ENCODE data around the gene CDK17. TPM values are rescaled to one million over a fixed set of nuclear protein-coding genes. Genes with fewer than 3 reads are reported as not detected.
"Not testable (repeated sequence)": the region's sequence is repeated elsewhere in the genome, so short reads cannot be mapped to it uniquely, and the experiment has no call there.

CDK17 gene
- total RNA-seq, 2 donors from 2014 or later: 13.2 to 23.4 TPM

DNA sequence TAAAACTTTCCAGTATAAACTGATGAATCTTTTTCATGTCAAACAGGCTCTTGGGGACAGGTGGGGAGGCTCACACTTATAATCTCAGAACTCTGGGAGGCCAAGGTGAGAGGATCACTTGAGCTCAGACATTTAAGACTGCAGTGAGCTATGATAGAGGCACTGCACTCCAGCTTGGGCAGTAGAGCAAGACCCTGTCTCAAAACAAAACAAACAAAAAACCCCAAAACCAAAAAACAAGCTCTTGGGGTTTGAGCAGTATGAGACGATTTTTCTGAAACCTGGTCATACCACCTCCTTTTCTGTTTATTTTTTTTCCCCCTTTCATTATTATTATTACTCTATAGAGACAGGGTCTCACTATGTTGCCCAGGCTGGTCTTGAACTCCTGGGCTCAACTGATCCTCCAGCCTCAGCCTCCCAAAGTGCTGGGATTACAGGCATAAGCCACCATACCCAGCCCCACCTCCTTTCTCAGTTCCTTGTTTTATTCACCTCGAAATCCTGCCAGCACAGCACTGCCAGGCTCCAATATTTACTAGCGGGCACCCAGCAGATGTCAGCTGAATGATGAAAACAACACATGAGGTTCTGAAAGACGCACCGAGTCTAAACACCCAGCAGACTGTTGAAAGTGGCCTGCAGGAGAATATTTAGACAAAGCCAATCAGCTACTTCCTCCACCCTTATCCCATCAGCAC lies 19.5 kb upstream of the CDK17 start:
- no peaks in the 10 kb centered on the region for H3K27me3 ChIP-seq
- intact Hi-C loops (cut with DNase I): no loop called here

DNA sequence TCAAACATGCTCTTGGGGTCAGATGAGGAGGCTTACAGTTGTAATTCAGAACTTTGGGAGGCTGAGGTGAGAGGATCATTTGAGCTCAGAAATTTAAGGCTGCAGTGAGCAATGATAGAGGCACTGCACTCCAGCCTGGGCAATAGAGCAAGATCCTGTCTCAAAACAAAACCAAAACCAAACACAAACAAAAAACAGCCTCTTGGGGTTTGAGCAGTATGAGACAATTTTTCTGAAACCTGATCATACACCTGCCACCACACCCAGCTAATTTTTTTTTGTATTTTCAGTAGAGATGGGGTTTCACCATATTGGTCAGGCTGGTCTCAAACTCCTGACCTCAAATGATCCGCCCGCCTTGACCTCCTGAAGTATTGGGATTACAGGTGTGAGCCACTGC lies 17.4 kb upstream of the CDK17 start:
- H3K27ac ChIP-seq; intact Hi-C loops (cut with DNase I); DNase-seq; H3K36me3 ChIP-seq; H3K9me3 ChIP-seq; H3K27me3 ChIP-seq; H3K4me3 ChIP-seq; H3K4me1 ChIP-seq; H3K9ac ChIP-seq (ENCODE audit: low read depth in 2 of 2, low read length in 2 of 2): not testable (repeated sequence)

More for the DNA sequence above, 19.5 kb upstream of the CDK17 start:
- Histone ChIP-seq H3K9ac (ENCODE audit: low read depth in 2 of 2, low read length in 2 of 2) (no peak overlapping the region), H3K36me3 (no peaks in the 10 kb centered on the region), H3K4me3 (no peak overlapping the region), H3K27ac (no peak overlapping the region), H3K4me1 (no peaks in the 10 kb centered on the region), H3K9me3 (no peaks in the 10 kb centered on the region)
- TF ChIP-seq, protein P1, sequence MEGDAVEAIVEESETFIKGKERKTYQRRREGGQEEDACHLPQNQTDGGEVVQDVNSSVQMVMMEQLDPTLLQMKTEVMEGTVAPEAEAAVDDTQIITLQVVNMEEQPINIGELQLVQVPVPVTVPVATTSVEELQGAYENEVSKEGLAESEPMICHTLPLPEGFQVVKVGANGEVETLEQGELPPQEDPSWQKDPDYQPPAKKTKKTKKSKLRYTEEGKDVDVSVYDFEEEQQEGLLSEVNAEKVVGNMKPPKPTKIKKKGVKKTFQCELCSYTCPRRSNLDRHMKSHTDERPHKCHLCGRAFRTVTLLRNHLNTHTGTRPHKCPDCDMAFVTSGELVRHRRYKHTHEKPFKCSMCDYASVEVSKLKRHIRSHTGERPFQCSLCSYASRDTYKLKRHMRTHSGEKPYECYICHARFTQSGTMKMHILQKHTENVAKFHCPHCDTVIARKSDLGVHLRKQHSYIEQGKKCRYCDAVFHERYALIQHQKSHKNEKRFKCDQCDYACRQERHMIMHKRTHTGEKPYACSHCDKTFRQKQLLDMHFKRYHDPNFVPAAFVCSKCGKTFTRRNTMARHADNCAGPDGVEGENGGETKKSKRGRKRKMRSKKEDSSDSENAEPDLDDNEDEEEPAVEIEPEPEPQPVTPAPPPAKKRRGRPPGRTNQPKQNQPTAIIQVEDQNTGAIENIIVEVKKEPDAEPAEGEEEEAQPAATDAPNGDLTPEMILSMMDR (IDR thresholded peaks at IDR 0.05): no peak
- DNase-seq: no peak

DNA sequence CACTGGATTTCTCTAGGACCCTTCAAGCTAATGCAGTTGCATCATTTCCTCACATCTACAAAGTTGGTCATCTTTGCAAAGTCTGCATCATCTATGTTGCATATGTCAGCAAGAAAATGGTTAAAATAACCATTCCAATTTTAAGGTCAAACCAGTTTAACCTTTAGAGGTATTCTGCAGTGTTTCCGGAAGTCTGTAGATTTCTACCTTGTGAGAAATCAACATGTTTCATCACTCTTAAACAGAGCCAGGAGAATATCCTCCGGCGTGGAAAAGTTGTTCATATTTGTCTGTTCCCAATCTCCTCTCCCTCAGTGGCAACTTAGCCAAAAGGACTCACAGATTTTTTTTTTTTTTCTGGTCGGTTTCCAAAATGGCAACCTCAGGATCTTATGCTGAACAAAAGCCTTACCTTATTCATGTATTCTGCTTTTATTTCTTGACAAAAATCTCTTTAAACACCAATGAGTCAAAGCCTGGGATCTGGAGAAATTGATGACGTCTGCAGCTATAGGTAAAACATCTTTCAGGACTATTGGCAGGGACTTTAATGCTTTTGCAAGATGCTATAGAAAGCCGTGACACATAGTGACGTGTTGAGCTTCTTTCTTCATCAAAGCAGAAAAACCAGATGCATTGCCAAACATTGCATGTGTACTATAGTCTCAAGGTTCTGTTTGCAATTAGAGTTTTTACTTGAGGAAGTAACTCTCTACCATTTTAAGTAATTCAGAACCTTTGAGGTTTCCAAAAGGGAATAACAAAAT lies 16.0 kb upstream of the CDK17 start:
- TF ChIP-seq, protein P1 (IDR thresholded peaks at IDR 0.05): no peak
- DNase-seq: no peak
- H3K9me3 ChIP-seq: no peaks in the 10 kb centered on the region
- no peaks in the 10 kb centered on the region for H3K27me3 ChIP-seq
- intact Hi-C loops (cut with DNase I): no loop called here
- H3K36me3 ChIP-seq: no peaks in the 10 kb centered on the region
- H3K9ac ChIP-seq (ENCODE audit: low read depth in 2 of 2, low read length in 2 of 2): no peak overlapping the region
- no peak overlapping the region for H3K27ac ChIP-seq
- H3K4me1 ChIP-seq: no peaks in the 10 kb centered on the region
- no peak overlapping the region for H3K4me3 ChIP-seq

DNA sequence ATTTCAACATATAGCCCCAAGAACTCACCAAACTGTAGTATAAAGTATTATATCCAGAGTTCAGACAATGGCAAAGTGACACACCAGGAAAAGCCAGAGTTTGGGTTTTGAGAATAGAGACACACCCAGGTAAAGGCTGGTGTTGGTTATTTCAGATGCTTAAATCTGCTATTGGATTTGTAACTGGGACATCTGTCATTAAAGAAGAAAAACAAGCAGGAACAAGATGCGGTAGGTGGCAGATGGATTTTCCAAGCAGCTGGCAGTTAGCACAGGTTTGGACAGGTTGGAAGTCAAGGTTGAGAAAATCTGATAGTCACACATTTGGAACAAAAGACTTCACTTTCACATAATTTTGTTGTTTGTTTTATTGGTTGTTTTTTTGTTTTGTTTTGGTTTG lies 14.4 kb upstream of the CDK17 start:
- Histone ChIP-seq H3K27me3 (no peaks in the 10 kb centered on the region), H3K36me3 (no peaks in the 10 kb centered on the region), H3K9ac (ENCODE audit: low read depth in 2 of 2, low read length in 2 of 2) (no peak overlapping the region), H3K4me1 (no peaks in the 10 kb centered on the region), H3K27ac (no peak overlapping the region), H3K9me3 (no peaks in the 10 kb centered on the region), H3K4me3 (no peak overlapping the region)
- TF ChIP-seq, protein P1 (IDR thresholded peaks at IDR 0.05): no peak
- no peak for DNase-seq
- intact Hi-C loops (cut with DNase I): no loop called here

DNA sequence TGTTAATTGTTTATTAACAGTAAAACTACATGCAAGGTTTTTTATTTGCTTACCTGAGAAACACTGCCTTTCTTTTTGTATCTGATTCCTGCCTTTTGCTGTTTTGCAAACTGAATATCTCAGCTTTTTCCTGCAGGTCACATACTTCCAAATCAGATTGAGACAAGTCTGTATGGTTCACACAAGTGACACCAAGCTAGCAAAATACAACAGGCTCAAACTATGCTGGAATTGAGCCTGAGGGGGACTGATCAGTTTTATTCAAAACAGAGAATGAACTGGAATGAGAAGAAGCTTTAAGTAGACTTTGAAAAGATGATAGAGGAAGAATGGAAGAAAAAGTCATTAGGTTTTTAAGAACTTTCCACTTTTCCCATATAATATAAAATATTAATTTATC lies 12.2 kb upstream of the CDK17 start:
- no peak for DNase-seq
- no peak overlapping the region for H3K9ac ChIP-seq (ENCODE audit: low read depth in 2 of 2, low read length in 2 of 2)
- no peaks in the 10 kb centered on the region for H3K27me3 ChIP-seq
- H3K36me3 ChIP-seq: no peaks in the 10 kb centered on the region
- TF ChIP-seq, protein P1 (IDR thresholded peaks at IDR 0.05): no peak
- no peaks in the 10 kb centered on the region for H3K9me3 ChIP-seq
- intact Hi-C loops (cut with DNase I): no loop called here
- H3K4me1 ChIP-seq: no peaks in the 10 kb centered on the region
- H3K27ac ChIP-seq: no peak overlapping the region
- no peak overlapping the region for H3K4me3 ChIP-seq

DNA sequence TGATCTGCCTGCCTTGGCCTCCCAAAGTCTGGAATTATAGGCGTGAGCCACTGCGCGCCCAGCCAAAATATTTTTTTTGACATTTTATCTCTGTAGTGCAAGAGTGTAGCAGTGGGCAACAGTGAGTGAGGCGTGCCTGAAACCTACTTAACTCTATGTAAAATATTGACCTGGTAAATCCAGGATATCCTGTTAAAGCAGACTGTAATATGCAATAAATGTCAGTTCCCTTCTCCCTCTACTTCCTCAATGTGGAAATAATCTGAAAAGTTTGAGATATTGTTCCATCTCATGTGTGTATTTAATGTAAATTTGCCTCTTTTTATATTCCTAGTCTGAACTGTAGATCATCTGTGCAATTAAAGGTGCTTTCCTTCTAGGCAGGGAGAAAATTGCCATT lies 9.5 kb upstream of the CDK17 start:
- intact Hi-C loops (cut with DNase I): no loop called here
- DNase-seq: no peak
- H3K36me3 ChIP-seq: no peaks in the 10 kb centered on the region
- no peaks in the 10 kb centered on the region for H3K4me1 ChIP-seq
- TF ChIP-seq, protein P1 (IDR thresholded peaks at IDR 0.05): no peak
- H3K9me3 ChIP-seq: no peaks in the 10 kb centered on the region
- no peak overlapping the region for H3K9ac ChIP-seq (ENCODE audit: low read depth in 2 of 2, low read length in 2 of 2)
- no peaks in the 10 kb centered on the region for H3K27me3 ChIP-seq
- H3K27ac ChIP-seq: no peak overlapping the region
- no peak overlapping the region for H3K4me3 ChIP-seq

All from colonic mucosa (tissue), 4 donors.